Uterus (tissue), 4 donors: ENCODE measurements around the gene LRRC2. TPM values are rescaled to one million over a fixed set of nuclear protein-coding genes. Genes with fewer than 3 reads are reported as not detected.

Source experiments
- DNase-seq, 2 donors: peaks; one replicate each; pipeline ENCODE4 v3.0.0-alpha.2; 2019 to 2020
- H3K27ac ChIP-seq, 2 donors: fragments of 200-600 bp; sonication (generic); 1 replicate in 1 of 2; 2 replicates in 1 of 2; pipeline ENCODE4 v1.5.1; 2016 to 2018
- H3K27me3 ChIP-seq, 2 donors: fragments of 200-600 bp; sonication (generic); one replicate each; pipeline ENCODE4 v1.5.1; 2018 to 2019; ENCODE audit warnings: control low read depth in 1 of 2
- H3K36me3 ChIP-seq, 2 donors: fragments of 200-600 bp; sonication (generic); one replicate each; pipeline ENCODE4 v1.5.1; 2019; ENCODE audit warnings: control low read depth in 1 of 2
- H3K4me1 ChIP-seq, 2 donors: fragments of 200-600 bp; sonication (generic); one replicate each; pipeline ENCODE4 v1.5.1; 2018 to 2019; ENCODE audit warnings: control low read depth in 1 of 2
- H3K4me3 ChIP-seq, 2 donors: fragments of 200-600 bp; sonication (generic); 1 replicate in 1 of 2; 2 replicates in 1 of 2; pipeline ENCODE4 v1.5.1; 2018 to 2019; ENCODE audit warnings: mild to moderate bottlenecking in 1 of 2
- H3K9me3 ChIP-seq, 2 donors: fragments of 200-600 bp; sonication (generic); one replicate each; pipeline ENCODE4 v1.5.1; 2019; ENCODE audit warnings: control low read depth in 1 of 2
- POLR2A ChIP-seq, 2 donors: fragments of 450-650 bp; IDR thresholded peaks; one replicate each; pipeline ENCODE4 v1.6.1; 2016; ENCODE audit warnings: antibody characterized with exemption in 2 of 2, mild to moderate bottlenecking in 1 of 2, moderate library complexity in 1 of 2
- intact Hi-C: fragments of 100-400 bp; cut with DNase I; formaldehyde crosslinking; loops from one replicate; pipeline ENCODE4 v1.15.1; 2023; ENCODE audit warnings: low total_unique reads
- total RNA-seq, 4 donors: library from RNA; depleted of rRNA in 3 of 4; stranded (reverse); fragments of >200 nt in 3 of 4; gene quantifications; one replicate each; pipeline versions ENCODE4 v1.1.0 to v1.2.4, GENCODE V29; 2014 to 2023
- TF ChIP-seq, protein P1 (sequence below), 4 experiments: fragments of 200-600 bp in 2 of 4; fragments of 450-650 bp in 2 of 4; sonication (generic) in 2 of 4; IDR thresholded peaks; one replicate each; pipeline ENCODE4 v1.5.1; 2016 to 2019; ENCODE audit warnings: antibody characterized with exemption in 4 of 4, mild to moderate bottlenecking in 2 of 4, moderate library complexity in 1 of 4
- donor health status: DM: yes; HTN: yes; CAD: no.

The LRRC2 gene
- total RNA-seq, 4 donors from 2014 or later: 1.0 to 10.7 (median 5.9) TPM

DNA sequence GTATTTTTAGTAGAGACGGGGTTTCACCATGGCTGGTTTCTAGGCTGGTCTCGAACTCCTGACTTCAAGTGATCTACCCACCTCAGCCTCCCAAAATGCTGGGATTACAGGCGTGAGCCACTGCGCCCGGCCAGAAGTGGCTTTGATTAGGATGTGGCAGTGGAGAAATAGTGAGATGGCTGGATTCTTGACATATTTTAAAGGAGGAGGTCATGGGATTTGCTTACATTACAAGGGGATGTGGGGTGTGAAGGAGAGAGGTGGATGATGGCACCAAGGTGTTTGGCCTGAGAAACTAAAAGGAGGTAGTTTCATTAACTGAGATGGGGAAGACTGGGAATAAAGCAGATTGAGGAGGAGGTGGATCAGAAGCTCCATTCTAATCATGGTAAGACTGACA lies 86.4 kb downstream of the LRRC2 start:
- Histone ChIP-seq H3K9me3 (no peaks in the 10 kb centered on the region), H3K4me1 (no peaks in the 10 kb centered on the region), H3K4me3 (no peak overlapping the region), H3K27ac (no peak overlapping the region), H3K36me3 (no peaks in the 10 kb centered on the region), H3K27me3 (no peaks in the 10 kb centered on the region)
- no peak for TF ChIP-seq POLR2A (IDR thresholded peaks at IDR 0.05)
- TF ChIP-seq, protein P1, sequence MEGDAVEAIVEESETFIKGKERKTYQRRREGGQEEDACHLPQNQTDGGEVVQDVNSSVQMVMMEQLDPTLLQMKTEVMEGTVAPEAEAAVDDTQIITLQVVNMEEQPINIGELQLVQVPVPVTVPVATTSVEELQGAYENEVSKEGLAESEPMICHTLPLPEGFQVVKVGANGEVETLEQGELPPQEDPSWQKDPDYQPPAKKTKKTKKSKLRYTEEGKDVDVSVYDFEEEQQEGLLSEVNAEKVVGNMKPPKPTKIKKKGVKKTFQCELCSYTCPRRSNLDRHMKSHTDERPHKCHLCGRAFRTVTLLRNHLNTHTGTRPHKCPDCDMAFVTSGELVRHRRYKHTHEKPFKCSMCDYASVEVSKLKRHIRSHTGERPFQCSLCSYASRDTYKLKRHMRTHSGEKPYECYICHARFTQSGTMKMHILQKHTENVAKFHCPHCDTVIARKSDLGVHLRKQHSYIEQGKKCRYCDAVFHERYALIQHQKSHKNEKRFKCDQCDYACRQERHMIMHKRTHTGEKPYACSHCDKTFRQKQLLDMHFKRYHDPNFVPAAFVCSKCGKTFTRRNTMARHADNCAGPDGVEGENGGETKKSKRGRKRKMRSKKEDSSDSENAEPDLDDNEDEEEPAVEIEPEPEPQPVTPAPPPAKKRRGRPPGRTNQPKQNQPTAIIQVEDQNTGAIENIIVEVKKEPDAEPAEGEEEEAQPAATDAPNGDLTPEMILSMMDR (IDR thresholded peaks at IDR 0.05): no peak
- intact Hi-C loops: loop anchor here (10.0 kb wide), 1 partner anchor 155 kb away; no protein-coding TSS in a partner anchor
- no peak for DNase-seq

DNA sequence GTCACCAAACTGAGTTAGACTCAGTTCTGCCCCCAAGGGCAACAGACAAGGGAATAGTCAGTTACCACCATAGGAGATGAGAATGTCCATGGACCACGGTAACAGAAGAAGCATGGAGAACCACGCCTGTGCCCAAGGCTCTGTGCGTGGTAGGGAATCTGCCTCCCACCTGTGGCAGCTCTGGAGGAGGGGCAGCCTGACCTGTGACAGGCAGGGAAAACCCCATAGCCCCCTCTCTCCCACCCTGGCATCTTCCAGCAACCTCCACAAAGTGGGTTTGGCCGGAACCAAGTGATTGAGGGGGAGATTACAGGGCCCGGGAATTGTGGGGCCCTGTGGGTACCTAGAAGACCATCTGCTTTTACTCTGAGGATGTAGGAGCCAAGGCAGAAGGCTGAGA lies 87.1 kb downstream of the LRRC2 start:
- no peaks in the 10 kb centered on the region for H3K27me3 ChIP-seq
- no peaks in the 10 kb centered on the region for H3K4me1 ChIP-seq
- H3K36me3 ChIP-seq: no peaks in the 10 kb centered on the region
- H3K27ac ChIP-seq: no peak overlapping the region
- intact Hi-C loops: no loop called here
- H3K4me3 ChIP-seq: no peak overlapping the region
- DNase-seq: no peak
- no peak for TF ChIP-seq POLR2A (IDR thresholded peaks at IDR 0.05)
- TF ChIP-seq, protein P1 (IDR thresholded peaks at IDR 0.05): no peak
- H3K9me3 ChIP-seq: no peaks in the 10 kb centered on the region

DNA sequence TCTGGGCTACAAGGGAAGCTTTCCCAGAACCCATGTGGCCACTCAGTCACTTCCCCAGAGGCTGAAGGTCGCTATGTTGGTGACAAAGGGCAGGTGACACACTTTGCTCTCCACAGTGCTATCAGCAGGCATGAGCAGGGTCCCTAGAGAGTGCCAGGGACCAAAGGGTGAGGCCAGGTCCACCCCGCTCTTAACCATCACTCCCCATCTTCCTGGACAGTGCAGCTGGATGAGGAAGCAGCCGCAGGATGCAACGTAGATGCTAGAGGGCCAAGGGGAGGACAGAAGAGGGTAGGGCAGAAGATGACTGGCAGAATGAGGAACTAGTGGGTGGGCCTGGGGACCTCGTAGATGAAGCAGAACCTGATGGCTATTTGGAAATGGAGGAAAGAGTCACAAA lies 87.8 kb downstream of the LRRC2 start:
- no peaks in the 10 kb centered on the region for H3K4me1 ChIP-seq
- H3K9me3 ChIP-seq: no peaks in the 10 kb centered on the region
- DNase-seq: no peak
- H3K4me3 ChIP-seq: no peak overlapping the region
- intact Hi-C loops: no loop called here
- H3K36me3 ChIP-seq: no peaks in the 10 kb centered on the region
- H3K27me3 ChIP-seq: no peaks in the 10 kb centered on the region
- H3K27ac ChIP-seq: no peak overlapping the region
- no peak for TF ChIP-seq POLR2A (IDR thresholded peaks at IDR 0.05)
- TF ChIP-seq, protein P1 (IDR thresholded peaks at IDR 0.05): no peak

DNA sequence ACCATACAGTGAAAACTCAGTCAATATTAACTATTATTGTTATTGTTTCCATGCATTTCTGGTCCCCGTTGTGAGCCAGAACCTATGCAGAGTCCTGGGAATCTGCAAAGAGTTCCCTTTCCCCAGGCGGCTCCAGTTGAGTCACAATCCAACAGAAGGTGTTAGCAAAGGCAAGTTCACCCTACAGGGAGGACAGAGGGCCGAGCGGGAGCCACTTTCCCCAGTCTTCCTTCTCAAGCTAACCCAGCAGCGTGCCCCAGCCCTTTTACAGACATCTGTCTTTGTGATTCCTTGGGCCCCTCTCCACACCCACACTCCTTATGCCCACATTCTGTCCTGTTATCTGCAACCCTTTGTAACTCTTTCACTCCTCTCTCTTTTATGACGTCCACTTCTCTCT lies 88.3 kb downstream of the LRRC2 start:
- H3K36me3 ChIP-seq: no peaks in the 10 kb centered on the region
- H3K9me3 ChIP-seq: no peaks in the 10 kb centered on the region
- intact Hi-C loops: no loop called here
- TF ChIP-seq POLR2A (IDR thresholded peaks at IDR 0.05): no peak
- TF ChIP-seq, protein P1 (IDR thresholded peaks at IDR 0.05): no peak
- no peak for DNase-seq
- no peaks in the 10 kb centered on the region for H3K4me1 ChIP-seq
- H3K27me3 ChIP-seq: no peaks in the 10 kb centered on the region
- no peak overlapping the region for H3K4me3 ChIP-seq
- no peak overlapping the region for H3K27ac ChIP-seq

DNA sequence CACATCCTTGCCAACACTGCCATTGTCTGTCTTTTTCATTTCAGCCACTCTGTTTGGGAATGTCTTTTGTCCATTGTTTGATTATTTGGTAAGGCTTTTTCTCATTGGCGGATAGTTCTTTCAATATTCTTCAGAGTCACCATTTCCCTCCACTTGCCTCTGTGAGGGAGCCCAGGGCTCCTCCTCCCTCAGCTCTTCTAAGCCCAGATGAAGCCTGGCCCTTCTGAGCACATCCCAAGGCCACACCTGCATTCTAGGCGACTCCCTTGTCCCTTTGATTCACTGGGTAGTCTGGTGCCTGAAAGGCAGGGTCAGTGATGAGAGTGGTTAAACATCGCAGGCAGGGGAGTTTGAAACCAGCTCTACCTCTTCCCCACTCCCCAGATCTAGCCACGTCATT lies 89.0 kb downstream of the LRRC2 start:
- H3K27ac ChIP-seq: no peak overlapping the region
- no peak for DNase-seq
- intact Hi-C loops: no loop called here
- no peak for TF ChIP-seq POLR2A (IDR thresholded peaks at IDR 0.05)
- TF ChIP-seq, protein P1 (IDR thresholded peaks at IDR 0.05): no peak
- H3K36me3 ChIP-seq: no peaks in the 10 kb centered on the region
- H3K27me3 ChIP-seq: no peaks in the 10 kb centered on the region
- H3K9me3 ChIP-seq: no peaks in the 10 kb centered on the region
- H3K4me1 ChIP-seq: no peaks in the 10 kb centered on the region
- H3K4me3 ChIP-seq: no peak overlapping the region
